Measurements from ENCODE around the gene PTCD2. TPM values are rescaled to one million over a fixed set of nuclear protein-coding genes. Genes with fewer than 3 reads are reported as not detected.

The PTCD2 gene
- total and polyA plus RNA-seq, 2 donors, result 4.1 to 7.7 TPM

GRCh38 chr5:72325566-72326305 lies 5.6 kb downstream of the PTCD2 start:
- Histone ChIP-seq H3K27me3 (ENCODE audit: control insufficient read depth in 2 of 2, insufficient read depth in 1 of 2, low read length in 1 of 2) (no peaks in the 10 kb centered on the region), H3K36me3 (ENCODE audit: control insufficient read depth in 2 of 2, insufficient read depth in 2 of 2, low read length in 1 of 2) (peaks cover 4 to 5% of the 10 kb centered on the region in 2 donors), H3K9me3 (ENCODE audit: control insufficient read depth in 2 of 2, insufficient read depth in 1 of 2, low read length in 1 of 2) (no peaks in the 10 kb centered on the region), H3K27ac (ENCODE audit: low read depth in 1 of 2, low read length in 1 of 2) (no peak overlapping the region), H3K4me1 (ENCODE audit: control insufficient read depth in 2 of 2, insufficient read depth in 2 of 2, low read length in 2 of 2) (peaks cover 2 to 3% of the 10 kb centered on the region in 2 donors), H3K4me3 (ENCODE audit: low read length in 2 of 2) (no peak overlapping the region)
- DNase-seq (ENCODE audit: low read depth in 6 of 9, low spot score in 9 of 9), result no peak
- WGBS, result 96% methylated on average over 4 of the region's 4 CpGs

DNA sequence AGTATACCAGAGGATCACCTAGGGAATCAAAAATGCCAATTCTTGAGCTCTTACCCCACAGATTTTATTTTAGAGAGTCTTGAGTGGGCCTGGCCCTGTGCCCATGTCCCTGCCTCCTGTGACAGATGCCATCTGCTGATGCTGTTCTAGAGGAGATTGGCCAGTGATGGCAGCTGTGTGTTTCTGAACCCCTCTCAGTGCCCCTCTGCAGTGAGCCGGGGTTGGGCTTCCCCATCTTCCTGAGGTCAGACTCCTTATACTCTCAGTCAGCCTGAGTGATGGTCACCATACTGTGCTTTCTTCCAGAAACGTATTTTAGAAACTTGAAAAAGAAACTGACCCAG lies 6.1 kb downstream of the PTCD2 start:
- Histone ChIP-seq H3K27me3 (ENCODE audit: control insufficient read depth in 2 of 2, insufficient read depth in 1 of 2, low read length in 1 of 2) (no peaks in the 10 kb centered on the region), H3K36me3 (ENCODE audit: control insufficient read depth in 2 of 2, insufficient read depth in 2 of 2, low read length in 1 of 2) (peaks cover 4 to 9% of the 10 kb centered on the region in 2 donors), H3K9me3 (ENCODE audit: control insufficient read depth in 2 of 2, insufficient read depth in 1 of 2, low read length in 1 of 2) (no peaks in the 10 kb centered on the region), H3K27ac (ENCODE audit: low read depth in 1 of 2, low read length in 1 of 2) (no peak overlapping the region), H3K4me3 (ENCODE audit: low read length in 2 of 2) (no peak overlapping the region), H3K4me1 (ENCODE audit: control insufficient read depth in 2 of 2, insufficient read depth in 2 of 2, low read length in 2 of 2) (no peaks in the 10 kb centered on the region)
- 97% methylated on average over 2 of the region's 2 CpGs for WGBS
- DNase-seq (ENCODE audit: low read depth in 6 of 9, low spot score in 9 of 9), result no peak

DNA sequence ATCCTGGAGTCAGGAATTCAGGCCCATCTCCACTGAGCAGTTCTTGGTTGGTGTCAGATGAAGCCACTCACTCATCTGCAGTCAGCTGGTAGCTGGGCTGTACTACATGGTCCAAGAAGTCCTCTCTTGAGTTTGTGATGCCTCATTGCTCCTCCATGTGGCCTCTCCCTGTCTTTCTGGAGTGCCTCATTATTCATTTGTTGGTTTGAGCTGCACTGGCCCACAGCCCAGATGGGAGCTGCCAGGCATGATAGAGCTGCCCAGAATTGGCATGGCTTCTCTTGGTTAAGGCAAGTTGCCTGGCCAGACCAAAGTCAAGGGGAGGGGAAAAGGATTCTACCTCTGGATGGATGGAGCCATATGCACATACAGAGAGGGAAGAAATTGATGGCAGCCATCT lies 8.0 kb downstream of the PTCD2 start:
- Histone ChIP-seq H3K27ac (ENCODE audit: low read depth in 1 of 2, low read length in 1 of 2) (no peak overlapping the region), H3K27me3 (ENCODE audit: control insufficient read depth in 2 of 2, insufficient read depth in 1 of 2, low read length in 1 of 2) (no peaks in the 10 kb centered on the region), H3K4me3 (ENCODE audit: low read length in 2 of 2) (no peak overlapping the region), H3K36me3 (ENCODE audit: control insufficient read depth in 2 of 2, insufficient read depth in 2 of 2, low read length in 1 of 2) (peaks cover 4 to 12% of the 10 kb centered on the region in 2 donors), H3K4me1 (ENCODE audit: control insufficient read depth in 2 of 2, insufficient read depth in 2 of 2, low read length in 2 of 2) (no peaks in the 10 kb centered on the region), H3K9me3 (ENCODE audit: control insufficient read depth in 2 of 2, insufficient read depth in 1 of 2, low read length in 1 of 2) (no peaks in the 10 kb centered on the region)
- no peak for DNase-seq (ENCODE audit: low read depth in 6 of 9, low spot score in 9 of 9)

- Histone ChIP-seq H3K4me3 (ENCODE audit: low read length in 2 of 2) (no peak overlapping the region), H3K27ac (ENCODE audit: low read depth in 1 of 2, low read length in 1 of 2) (no peak overlapping the region), H3K4me1 (ENCODE audit: control insufficient read depth in 2 of 2, insufficient read depth in 2 of 2, low read length in 2 of 2) (no peaks in the 10 kb centered on the region), H3K27me3 (ENCODE audit: control insufficient read depth in 2 of 2, insufficient read depth in 1 of 2, low read length in 1 of 2) (no peaks in the 10 kb centered on the region), H3K9me3 (ENCODE audit: control insufficient read depth in 2 of 2, insufficient read depth in 1 of 2, low read length in 1 of 2) (no peaks in the 10 kb centered on the region), H3K36me3 (ENCODE audit: control insufficient read depth in 2 of 2, insufficient read depth in 2 of 2, low read length in 1 of 2) (peaks cover 0 to 19% of the 10 kb centered on the region in 2 donors)
- no peak for DNase-seq (ENCODE audit: low read depth in 6 of 9, low spot score in 9 of 9)
- WGBS, result 96% methylated on average over 1 of the region's 1 CpG
These were observed 10.5 kb downstream of the PTCD2 start for GRCh38 chr5:72330712-72331111.

DNA sequence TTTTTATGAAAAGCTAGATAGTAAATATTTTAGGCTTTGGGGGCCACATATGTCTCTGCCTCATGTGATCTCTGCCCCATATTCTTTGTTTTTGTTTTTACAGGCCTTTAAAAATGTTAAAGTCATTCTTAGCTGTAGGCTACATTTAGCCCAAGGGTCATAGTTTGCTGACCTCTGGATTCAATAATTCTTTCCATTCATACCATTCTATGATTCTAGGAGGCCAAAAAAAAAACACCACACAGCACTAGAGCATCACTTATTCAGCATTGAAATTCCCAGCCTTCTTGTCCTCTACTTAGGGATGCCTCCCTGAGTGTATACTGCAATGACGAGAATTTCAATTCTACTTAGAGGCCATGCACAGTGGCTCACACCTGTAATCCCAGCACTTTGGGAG lies 17.0 kb downstream of the PTCD2 start:
- WGBS, result 98% methylated on average over 1 of the region's 1 CpG
- Histone ChIP-seq H3K9me3 (ENCODE audit: control insufficient read depth in 2 of 2, insufficient read depth in 1 of 2, low read length in 1 of 2) (no peaks in the 10 kb centered on the region), H3K27me3 (ENCODE audit: control insufficient read depth in 2 of 2, insufficient read depth in 1 of 2, low read length in 1 of 2) (no peaks in the 10 kb centered on the region), H3K27ac (ENCODE audit: low read depth in 1 of 2, low read length in 1 of 2) (no peak overlapping the region), H3K4me1 (ENCODE audit: control insufficient read depth in 2 of 2, insufficient read depth in 2 of 2, low read length in 2 of 2) (no peaks in the 10 kb centered on the region), H3K4me3 (ENCODE audit: low read length in 2 of 2) (no peak overlapping the region), H3K36me3 (ENCODE audit: control insufficient read depth in 2 of 2, insufficient read depth in 2 of 2, low read length in 1 of 2) (peaks cover 2 to 13% of the 10 kb centered on the region in 2 donors)
- no peak for DNase-seq (ENCODE audit: low read depth in 6 of 9, low spot score in 9 of 9)

- Histone ChIP-seq H3K9me3 (ENCODE audit: control insufficient read depth in 2 of 2, insufficient read depth in 1 of 2, low read length in 1 of 2) (no peaks in the 10 kb centered on the region), H3K36me3 (ENCODE audit: control insufficient read depth in 2 of 2, insufficient read depth in 2 of 2, low read length in 1 of 2) (peaks cover 7 to 21% of the 10 kb centered on the region in 2 donors), H3K27ac (ENCODE audit: low read depth in 1 of 2, low read length in 1 of 2) (no peak overlapping the region), H3K4me1 (ENCODE audit: control insufficient read depth in 2 of 2, insufficient read depth in 2 of 2, low read length in 2 of 2) (no peaks in the 10 kb centered on the region), H3K27me3 (ENCODE audit: control insufficient read depth in 2 of 2, insufficient read depth in 1 of 2, low read length in 1 of 2) (no peaks in the 10 kb centered on the region), H3K4me3 (ENCODE audit: low read length in 2 of 2) (no peak overlapping the region)
- 97% methylated on average over 4 of the region's 4 CpGs for WGBS
- DNase-seq (ENCODE audit: low read depth in 6 of 9, low spot score in 9 of 9), result no peak
These were observed 18.6 kb downstream of the PTCD2 start for GRCh38 chr5:72338689-72339209.

DNA sequence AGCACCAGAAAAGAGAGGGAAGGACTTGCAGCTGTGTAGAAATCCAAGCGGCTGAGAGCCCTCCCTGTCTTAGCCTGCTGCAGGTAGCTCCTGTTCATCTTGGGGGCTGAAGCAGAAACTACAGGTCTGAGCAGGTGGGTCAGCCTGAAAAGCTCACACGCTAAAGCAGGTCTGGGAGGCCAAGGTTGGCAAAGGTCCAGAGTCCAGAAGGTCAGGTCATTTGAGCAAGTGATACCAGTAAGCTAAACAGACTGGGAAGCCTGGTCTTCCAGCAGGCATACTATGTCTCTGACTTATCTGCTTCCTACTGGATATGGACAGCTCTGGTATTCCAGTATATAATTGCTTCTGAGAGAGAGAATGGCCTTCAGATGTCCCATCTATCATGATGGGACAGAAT lies 26.2 kb downstream of the PTCD2 start:
- Histone ChIP-seq H3K27me3 (ENCODE audit: control insufficient read depth in 2 of 2, insufficient read depth in 1 of 2, low read length in 1 of 2) (no peaks in the 10 kb centered on the region), H3K4me1 (ENCODE audit: control insufficient read depth in 2 of 2, insufficient read depth in 2 of 2, low read length in 2 of 2) (peaks cover 0 to 6% of the 10 kb centered on the region in 2 donors), H3K36me3 (ENCODE audit: control insufficient read depth in 2 of 2, insufficient read depth in 2 of 2, low read length in 1 of 2) (peaks cover 5 to 12% of the 10 kb centered on the region in 2 donors), H3K4me3 (ENCODE audit: low read length in 2 of 2) (no peak overlapping the region), H3K9me3 (ENCODE audit: control insufficient read depth in 2 of 2, insufficient read depth in 1 of 2, low read length in 1 of 2) (no peaks in the 10 kb centered on the region), H3K27ac (ENCODE audit: low read depth in 1 of 2, low read length in 1 of 2) (no peak overlapping the region)
- no peak for DNase-seq (ENCODE audit: low read depth in 6 of 9, low spot score in 9 of 9)
- 98% methylated on average over 2 of the region's 2 CpGs for WGBS

DNA sequence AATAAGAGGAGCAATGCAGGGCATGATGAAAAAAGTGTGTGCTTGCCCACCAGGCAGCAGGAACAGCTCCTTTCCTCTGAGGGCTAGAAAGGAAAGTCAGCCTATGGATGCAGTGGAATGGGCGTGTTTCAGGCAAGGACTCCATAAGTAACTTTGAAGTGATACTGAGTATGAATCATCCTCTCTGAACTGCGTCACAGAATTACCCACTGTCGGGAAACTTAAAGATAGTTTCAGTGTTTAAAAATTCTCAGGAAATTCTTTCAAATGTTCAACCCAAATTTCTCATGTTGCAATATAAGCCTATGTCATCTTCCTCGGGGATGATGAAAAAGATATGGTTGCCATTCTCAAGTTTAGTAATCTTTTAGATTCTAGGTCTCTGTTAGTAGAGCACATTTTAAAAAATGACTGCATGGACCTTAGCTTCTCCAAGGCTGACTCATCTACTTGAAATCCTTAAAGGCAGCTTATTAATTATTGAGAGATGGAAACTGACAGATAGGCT lies 27.7 kb downstream of the PTCD2 start:
- WGBS, result 91% methylated on average over 4 of the region's 4 CpGs
- H3K9me3 ChIP-seq (ENCODE audit: control insufficient read depth in 2 of 2, insufficient read depth in 1 of 2, low read length in 1 of 2), result no peaks in the 10 kb centered on the region
- H3K4me3 ChIP-seq (ENCODE audit: low read length in 2 of 2), result no peak overlapping the region
- peaks cover 0 to 6% of the 10 kb centered on the region in 2 donors for H3K4me1 ChIP-seq (ENCODE audit: control insufficient read depth in 2 of 2, insufficient read depth in 2 of 2, low read length in 2 of 2)
- H3K27ac ChIP-seq (ENCODE audit: low read depth in 1 of 2, low read length in 1 of 2), result no peak overlapping the region
- peaks cover 5 to 6% of the 10 kb centered on the region in 2 donors for H3K36me3 ChIP-seq (ENCODE audit: control insufficient read depth in 2 of 2, insufficient read depth in 2 of 2, low read length in 1 of 2)
- DNase-seq (ENCODE audit: low read depth in 6 of 9, low spot score in 9 of 9), result no peak
- H3K27me3 ChIP-seq (ENCODE audit: control insufficient read depth in 2 of 2, insufficient read depth in 1 of 2, low read length in 1 of 2), result no peaks in the 10 kb centered on the region

DNA sequence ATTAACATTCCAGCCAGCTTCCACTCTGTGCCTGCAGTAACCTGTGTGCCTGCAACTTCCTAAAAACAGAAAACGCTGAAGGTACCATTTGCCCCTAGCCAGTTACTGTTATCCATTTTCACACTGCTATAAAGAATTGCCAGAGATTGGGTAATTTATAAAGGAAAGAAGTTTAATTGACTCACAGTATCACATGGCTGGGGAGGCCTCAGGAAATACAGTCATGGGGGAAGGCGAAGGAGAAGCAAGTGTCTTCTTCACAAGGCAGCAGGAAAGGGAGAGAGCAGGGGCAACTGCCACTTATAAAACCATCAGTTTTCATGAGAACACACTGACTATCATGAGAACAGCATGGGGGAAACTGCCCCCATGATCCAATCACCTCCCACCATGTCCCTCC lies 31.2 kb downstream of the PTCD2 start:
- peaks cover 0 to 6% of the 10 kb centered on the region in 2 donors for H3K4me1 ChIP-seq (ENCODE audit: control insufficient read depth in 2 of 2, insufficient read depth in 2 of 2, low read length in 2 of 2)
- no peaks in the 10 kb centered on the region for H3K27me3 ChIP-seq (ENCODE audit: control insufficient read depth in 2 of 2, insufficient read depth in 1 of 2, low read length in 1 of 2)
- no peak overlapping the region for H3K27ac ChIP-seq (ENCODE audit: low read depth in 1 of 2, low read length in 1 of 2)
- no peaks in the 10 kb centered on the region for H3K36me3 ChIP-seq (ENCODE audit: control insufficient read depth in 2 of 2, insufficient read depth in 2 of 2, low read length in 1 of 2)
- no peak for DNase-seq (ENCODE audit: low read depth in 6 of 9, low spot score in 9 of 9)
- 96% methylated on average over 2 of the region's 2 CpGs for WGBS
- H3K9me3 ChIP-seq (ENCODE audit: control insufficient read depth in 2 of 2, insufficient read depth in 1 of 2, low read length in 1 of 2), result no peaks in the 10 kb centered on the region
- H3K4me3 ChIP-seq (ENCODE audit: low read length in 2 of 2), result no peak overlapping the region
